Activated naive CD8-positive, alpha-beta T cell treated with anti-CD3 and anti-CD28 coated beads for 36 hours (primary cell): ENCODE measurements around the gene ENGASE. TPM values are rescaled to one million over a fixed set of nuclear protein-coding genes. Genes with fewer than 3 reads are reported as not detected.

Experiments
- DNase-seq: peaks from one replicate; pipeline ENCODE4 v3.0.0; 2021
- H3K27ac Mint-ChIP-seq: one replicate; pipeline ENCODE4 v1.8.0; 2022; ENCODE audit warnings: mild to moderate bottlenecking, moderate library complexity, mixed read lengths
- H3K27me3 Mint-ChIP-seq: one replicate; pipeline ENCODE4 v1.8.0; 2022; ENCODE audit warnings: mild to moderate bottlenecking, mixed read lengths
- H3K36me3 Mint-ChIP-seq: one replicate; pipeline ENCODE4 v1.8.0; 2021; ENCODE audit warnings: mild to moderate bottlenecking, mixed read lengths
- H3K4me1 Mint-ChIP-seq: one replicate; pipeline ENCODE4 v1.8.0; 2021; ENCODE audit warnings: mixed read lengths
- H3K4me3 Mint-ChIP-seq: one replicate; pipeline ENCODE4 v1.8.0; 2022; ENCODE audit warnings: mild to moderate bottlenecking, moderate library complexity, mixed read lengths
- H3K9me3 Mint-ChIP-seq: one replicate; pipeline ENCODE4 v1.8.0; 2022; ENCODE audit warnings: mixed read lengths
- total RNA-seq, 2 experiments: library from RNA; stranded (reverse); gene quantifications; one replicate each; pipeline ENCODE4 v1.2.3, GENCODE V29; 2021

The ENGASE gene
- total RNA-seq, 2 experiments from 2014 or later, result 23.4 to 26.3 TPM

- Mint-ChIP-seq H3K27ac (no peak overlapping the region), H3K4me3 (no peak overlapping the region), H3K36me3 (peaks cover 1% of the 10 kb centered on the region), H3K27me3 (no peaks in the 10 kb centered on the region), H3K9me3 (no peaks in the 10 kb centered on the region), H3K4me1 (no peaks in the 10 kb centered on the region)
- peak; percentile 65 for DNase-seq
These were observed 13.0 kb downstream of the ENGASE start for GRCh38 chr17:79087428-79088143.

- H3K9me3 Mint-ChIP-seq, result no peaks in the 10 kb centered on the region
- H3K4me3 Mint-ChIP-seq, result no peak overlapping the region
- peaks cover 1% of the 10 kb centered on the region for H3K36me3 Mint-ChIP-seq
- H3K27ac Mint-ChIP-seq, result no peak overlapping the region
- no peaks in the 10 kb centered on the region for H3K4me1 Mint-ChIP-seq
- no peak for DNase-seq
- H3K27me3 Mint-ChIP-seq, result peaks cover 1% of the 10 kb centered on the region
These were observed 13.8 kb downstream of the ENGASE start for GRCh38 chr17:79088247-79088996.

- no peak overlapping the region for H3K27ac Mint-ChIP-seq
- no peak for DNase-seq
- H3K27me3 Mint-ChIP-seq, result peaks cover 4% of the 10 kb centered on the region
- peaks cover 1% of the 10 kb centered on the region for H3K4me1 Mint-ChIP-seq
- no peak overlapping the region for H3K4me3 Mint-ChIP-seq
- H3K9me3 Mint-ChIP-seq, result no peaks in the 10 kb centered on the region
- peaks cover 1% of the 10 kb centered on the region for H3K36me3 Mint-ChIP-seq
These were observed 14.3 kb downstream of the ENGASE start for GRCh38 chr17:79088997-79089328.

- peaks cover 12% of the 10 kb centered on the region for H3K27me3 Mint-ChIP-seq
- no peak for DNase-seq
- peaks cover 1% of the 10 kb centered on the region for H3K36me3 Mint-ChIP-seq
- H3K27ac Mint-ChIP-seq, result no peak overlapping the region
- peaks cover 1% of the 10 kb centered on the region for H3K4me1 Mint-ChIP-seq
- H3K4me3 Mint-ChIP-seq, result no peak overlapping the region
- no peaks in the 10 kb centered on the region for H3K9me3 Mint-ChIP-seq
These were observed 15.3 kb downstream of the ENGASE start for GRCh38 chr17:79089720-79090442.

- Mint-ChIP-seq H3K27ac (no peak overlapping the region), H3K4me3 (no peak overlapping the region), H3K4me1 (peaks cover 1% of the 10 kb centered on the region), H3K36me3 (peaks cover 1% of the 10 kb centered on the region), H3K27me3 (peaks cover 16% of the 10 kb centered on the region), H3K9me3 (no peaks in the 10 kb centered on the region)
- DNase-seq, result no peak
These were observed 16.0 kb downstream of the ENGASE start for GRCh38 chr17:79090443-79091225.

- Mint-ChIP-seq H3K9me3 (no peaks in the 10 kb centered on the region), H3K27ac (no peak overlapping the region), H3K4me1 (peaks cover 1% of the 10 kb centered on the region), H3K36me3 (peaks cover 1% of the 10 kb centered on the region), H3K4me3 (no peak overlapping the region), H3K27me3 (peaks cover 22% of the 10 kb centered on the region)
- no peak for DNase-seq
These were observed 16.6 kb downstream of the ENGASE start for GRCh38 chr17:79091226-79091670.

GRCh38 chr17:79092567-79092966 is 17.9 kb downstream of the ENGASE start:
- peaks cover 1% of the 10 kb centered on the region for H3K4me1 Mint-ChIP-seq
- peaks cover 1% of the 10 kb centered on the region for H3K36me3 Mint-ChIP-seq
- peaks cover 32% of the 10 kb centered on the region for H3K27me3 Mint-ChIP-seq
- DNase-seq, result no peak
- H3K27ac Mint-ChIP-seq, result no peak overlapping the region
- H3K9me3 Mint-ChIP-seq, result no peaks in the 10 kb centered on the region
- H3K4me3 Mint-ChIP-seq, result no peak overlapping the region

GRCh38 chr17:79093270-79093669 is 18.6 kb downstream of the ENGASE start:
- peaks cover 39% of the 10 kb centered on the region for H3K27me3 Mint-ChIP-seq
- no peaks in the 10 kb centered on the region for H3K36me3 Mint-ChIP-seq
- no peaks in the 10 kb centered on the region for H3K9me3 Mint-ChIP-seq
- H3K27ac Mint-ChIP-seq, result no peak overlapping the region
- DNase-seq, result no peak
- peaks cover 1% of the 10 kb centered on the region for H3K4me1 Mint-ChIP-seq
- H3K4me3 Mint-ChIP-seq, result no peak overlapping the region

GRCh38 chr17:79094261-79094660 is 19.6 kb downstream of the ENGASE start:
- H3K27me3 Mint-ChIP-seq, result peaks cover 45% of the 10 kb centered on the region
- H3K36me3 Mint-ChIP-seq, result no peaks in the 10 kb centered on the region
- DNase-seq, result no peak
- H3K4me1 Mint-ChIP-seq, result peaks cover 1% of the 10 kb centered on the region
- H3K4me3 Mint-ChIP-seq, result no peak overlapping the region
- H3K9me3 Mint-ChIP-seq, result no peaks in the 10 kb centered on the region
- no peak overlapping the region for H3K27ac Mint-ChIP-seq

- peaks cover 1% of the 10 kb centered on the region for H3K4me1 Mint-ChIP-seq
- no peak for DNase-seq
- no peaks in the 10 kb centered on the region for H3K36me3 Mint-ChIP-seq
- peaks cover 54% of the 10 kb centered on the region for H3K27me3 Mint-ChIP-seq
- H3K9me3 Mint-ChIP-seq, result no peaks in the 10 kb centered on the region
- H3K4me3 Mint-ChIP-seq, result no peak overlapping the region
- H3K27ac Mint-ChIP-seq, result no peak overlapping the region
These were observed 20.9 kb downstream of the ENGASE start for GRCh38 chr17:79095345-79096055.

- Mint-ChIP-seq H3K27me3 (peaks cover 54% of the 10 kb centered on the region), H3K4me1 (peaks cover 1% of the 10 kb centered on the region), H3K36me3 (no peaks in the 10 kb centered on the region)
These were observed 21.9 kb downstream of the ENGASE start for GRCh38 chr17:79096477-79096876.

GRCh38 chr17:79097226-79098055 is 22.8 kb downstream of the ENGASE start:
- Mint-ChIP-seq H3K9me3 (no peaks in the 10 kb centered on the region), H3K4me1 (peaks cover 1% of the 10 kb centered on the region), H3K36me3 (no peaks in the 10 kb centered on the region), H3K4me3 (no peak overlapping the region), H3K27ac (no peak overlapping the region), H3K27me3 (peaks cover 54% of the 10 kb centered on the region)
- no peak for DNase-seq

More at GRCh38 chr17:79096477-79096876, 21.9 kb downstream of the ENGASE start:
- Mint-ChIP-seq H3K27ac (no peak overlapping the region), H3K4me3 (no peak overlapping the region), H3K9me3 (no peaks in the 10 kb centered on the region)
- DNase-seq, result no peak

- Mint-ChIP-seq H3K9me3 (no peaks in the 10 kb centered on the region), H3K27me3 (peaks cover 61% of the 10 kb centered on the region), H3K4me1 (peaks cover 1% of the 10 kb centered on the region), H3K27ac (no peak overlapping the region), H3K4me3 (no peak overlapping the region), H3K36me3 (no peaks in the 10 kb centered on the region)
- no peak for DNase-seq
These were observed 23.8 kb downstream of the ENGASE start for GRCh38 chr17:79098282-79098867.
